ENCODE data around the gene CCDC88A.

CCDC88A gene

DNA sequence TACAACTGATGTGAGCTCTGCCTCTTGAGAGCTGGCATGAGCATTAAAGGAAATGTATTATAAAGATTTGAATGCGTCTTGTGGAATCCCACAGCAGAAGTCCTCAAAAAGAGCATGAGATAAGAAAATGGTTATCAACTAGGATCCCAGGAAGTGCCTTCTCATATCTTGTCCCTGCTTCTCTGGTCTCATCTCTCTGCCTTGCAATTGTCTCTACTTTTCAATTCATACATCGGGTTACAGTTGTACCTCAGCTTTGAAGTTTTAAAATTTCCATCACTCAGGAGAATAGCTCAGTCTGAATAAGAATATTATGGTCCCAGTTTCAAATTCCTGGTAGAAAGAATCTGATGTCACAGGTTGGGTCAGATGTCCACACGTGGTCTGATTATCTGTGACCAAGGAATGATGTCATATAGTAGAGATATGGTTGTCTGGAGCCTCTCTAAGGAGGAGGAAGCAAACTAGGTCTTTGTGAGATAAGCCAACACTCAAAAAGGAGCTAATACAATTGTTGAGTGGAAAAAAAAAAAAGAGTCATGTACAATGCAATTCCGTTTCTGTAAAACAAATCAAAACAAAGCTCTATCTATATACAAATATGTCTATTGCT, 21.7 kb upstream of the CCDC88A start:
- Histone ChIP-seq H3K9me3 (ENCODE audit: control insufficient read depth, low read length) (no peaks in the 10 kb centered on the region), H3K36me3 (ENCODE audit: control insufficient read depth, insufficient read depth, low read length) (no peaks in the 10 kb centered on the region), H3K4me3 (ENCODE audit: extremely low read depth, insufficient read depth, low read length, poor library complexity, severe bottlenecking) (no peak overlapping the region), H3K27ac (ENCODE audit: low read depth, low read length, severe bottlenecking) (no peak overlapping the region), H3K4me1 (ENCODE audit: control insufficient read depth, insufficient read depth, low read length, poor library complexity, severe bottlenecking) (no peaks in the 10 kb centered on the region)
- 93 to 100% methylated on average over 1 to 2 of the region's 4 CpGs for WGBS, 2 experiments (ENCODE audit: insufficient coverage in 2 of 2)

DNA sequence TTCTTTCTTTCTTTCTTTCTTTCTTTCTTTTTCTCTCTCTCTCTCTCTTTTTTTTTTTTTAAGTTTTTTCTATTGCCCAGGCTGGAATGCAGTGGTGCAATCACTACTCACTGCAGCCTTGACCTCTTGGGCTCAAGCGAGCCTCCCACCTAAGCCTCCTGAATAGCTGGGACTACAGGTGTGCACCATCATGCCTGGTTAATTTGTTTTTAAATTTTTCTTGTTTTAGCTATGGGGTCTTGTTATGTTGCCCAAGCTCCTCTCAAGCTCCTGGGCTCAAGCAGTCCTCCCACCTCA, 19.4 kb upstream of the CCDC88A start:
- WGBS, 2 experiments (ENCODE audit: insufficient coverage in 2 of 2) = 100% methylated on average over 1 of the region's 1 CpG; no CpG with 5 or more reads in 1 of the 2 experiments
- H3K27ac ChIP-seq (ENCODE audit: low read depth, low read length, severe bottlenecking) = no peak overlapping the region
- H3K4me1 ChIP-seq (ENCODE audit: control insufficient read depth, insufficient read depth, low read length, poor library complexity, severe bottlenecking) = no peaks in the 10 kb centered on the region

DNA sequence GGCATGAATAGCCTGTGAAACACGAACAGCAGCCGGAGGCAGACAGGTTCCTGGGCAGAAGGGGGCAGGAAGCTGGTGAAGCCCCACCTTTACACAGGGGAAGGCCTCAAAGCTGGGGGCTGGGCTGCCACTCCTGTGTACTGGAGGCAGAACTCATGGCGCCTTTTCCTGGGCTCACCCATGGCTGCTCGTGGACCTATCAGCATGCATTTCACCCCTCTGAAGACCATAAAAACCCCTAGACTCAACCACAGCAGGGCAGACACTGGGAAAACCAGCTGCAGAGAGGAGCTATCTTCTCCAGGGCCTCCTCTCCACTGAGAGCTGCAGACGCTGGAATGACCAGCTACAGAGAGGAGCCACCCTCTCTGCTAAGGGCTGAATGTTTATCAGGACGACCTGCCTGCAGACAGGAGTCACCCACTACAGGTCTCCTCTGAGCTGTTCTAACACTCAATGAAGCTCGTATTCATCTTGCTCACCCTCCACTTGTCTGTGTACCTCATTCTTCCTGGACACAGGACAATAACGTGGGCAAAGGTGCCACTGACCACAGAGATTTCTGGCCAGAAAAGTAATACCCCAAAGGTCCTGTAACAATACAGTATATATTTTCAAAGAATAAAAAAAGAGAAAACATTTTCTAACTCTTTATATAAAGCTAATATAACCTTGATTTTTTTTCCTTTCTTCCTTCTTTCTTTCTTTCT, 18.9 kb upstream of the CCDC88A start:
- H3K4me1 ChIP-seq (ENCODE audit: control insufficient read depth, insufficient read depth, low read length, poor library complexity, severe bottlenecking) = no peaks in the 10 kb centered on the region
- H3K9me3 ChIP-seq (ENCODE audit: control insufficient read depth, low read length) = no peaks in the 10 kb centered on the region
- H3K36me3 ChIP-seq (ENCODE audit: control insufficient read depth, insufficient read depth, low read length) = no peaks in the 10 kb centered on the region
- 80 to 93% methylated on average over 6 to 7 of the region's 8 CpGs for WGBS, 2 experiments (ENCODE audit: insufficient coverage in 2 of 2)
- H3K4me3 ChIP-seq (ENCODE audit: extremely low read depth, insufficient read depth, low read length, poor library complexity, severe bottlenecking) = no peak overlapping the region
- no peak overlapping the region for H3K27ac ChIP-seq (ENCODE audit: low read depth, low read length, severe bottlenecking)

More for the DNA sequence above, 19.4 kb upstream of the CCDC88A start:
- Histone ChIP-seq H3K4me3 (ENCODE audit: extremely low read depth, insufficient read depth, low read length, poor library complexity, severe bottlenecking) (no peak overlapping the region), H3K36me3 (ENCODE audit: control insufficient read depth, insufficient read depth, low read length) (no peaks in the 10 kb centered on the region), H3K9me3 (ENCODE audit: control insufficient read depth, low read length) (no peaks in the 10 kb centered on the region)

DNA sequence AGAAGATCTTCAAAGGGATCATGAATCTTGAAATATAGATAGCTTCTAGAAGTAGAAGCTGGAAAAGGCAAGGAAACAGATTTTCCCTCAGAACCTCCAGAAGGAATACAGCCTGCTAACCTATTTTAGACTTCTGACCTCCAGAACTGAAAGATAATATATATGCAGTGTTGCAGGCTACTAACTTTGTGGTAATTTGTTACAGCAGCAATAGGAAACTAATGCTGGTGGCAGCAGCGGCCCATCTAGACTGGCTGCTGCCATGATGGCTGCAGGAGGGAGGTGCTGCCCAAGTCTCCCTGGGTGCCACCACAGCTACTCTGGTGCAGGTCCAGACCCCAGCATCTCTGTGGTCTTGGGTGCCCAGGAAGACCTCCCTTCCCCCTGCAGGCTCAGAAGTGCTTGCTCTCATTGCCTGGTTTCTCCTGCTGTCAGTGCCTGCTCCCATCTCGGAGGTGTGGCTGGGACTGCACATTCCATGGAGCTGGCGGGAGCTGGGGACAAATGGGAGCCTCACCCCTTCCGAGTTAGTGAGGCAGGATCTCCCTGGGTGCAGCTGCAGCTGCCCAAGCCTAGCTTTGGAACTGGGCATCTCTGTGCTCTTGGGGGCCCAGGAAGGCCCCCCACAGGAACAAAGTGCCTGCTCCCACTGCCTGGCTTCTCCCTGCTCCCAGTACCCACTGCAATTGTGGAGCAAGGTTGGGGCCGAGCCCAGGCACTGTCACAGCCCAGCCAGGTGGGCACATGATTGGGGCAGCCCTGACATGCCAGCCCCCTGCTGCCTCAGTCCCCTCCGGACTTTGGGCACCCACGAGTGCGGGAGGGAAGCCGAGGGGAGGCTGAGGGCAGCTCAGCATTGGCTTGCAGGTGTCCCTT, 18.1 kb upstream of the CCDC88A start:
- WGBS, 2 experiments (ENCODE audit: insufficient coverage in 2 of 2) = 87 to 89% methylated on average over 6 to 9 of the region's 9 CpGs
- Histone ChIP-seq H3K27ac (ENCODE audit: low read depth, low read length, severe bottlenecking) (no peak overlapping the region), H3K4me3 (ENCODE audit: extremely low read depth, insufficient read depth, low read length, poor library complexity, severe bottlenecking) (no peak overlapping the region), H3K36me3 (ENCODE audit: control insufficient read depth, insufficient read depth, low read length) (no peaks in the 10 kb centered on the region), H3K9me3 (ENCODE audit: control insufficient read depth, low read length) (no peaks in the 10 kb centered on the region), H3K4me1 (ENCODE audit: control insufficient read depth, insufficient read depth, low read length, poor library complexity, severe bottlenecking) (no peaks in the 10 kb centered on the region)

DNA sequence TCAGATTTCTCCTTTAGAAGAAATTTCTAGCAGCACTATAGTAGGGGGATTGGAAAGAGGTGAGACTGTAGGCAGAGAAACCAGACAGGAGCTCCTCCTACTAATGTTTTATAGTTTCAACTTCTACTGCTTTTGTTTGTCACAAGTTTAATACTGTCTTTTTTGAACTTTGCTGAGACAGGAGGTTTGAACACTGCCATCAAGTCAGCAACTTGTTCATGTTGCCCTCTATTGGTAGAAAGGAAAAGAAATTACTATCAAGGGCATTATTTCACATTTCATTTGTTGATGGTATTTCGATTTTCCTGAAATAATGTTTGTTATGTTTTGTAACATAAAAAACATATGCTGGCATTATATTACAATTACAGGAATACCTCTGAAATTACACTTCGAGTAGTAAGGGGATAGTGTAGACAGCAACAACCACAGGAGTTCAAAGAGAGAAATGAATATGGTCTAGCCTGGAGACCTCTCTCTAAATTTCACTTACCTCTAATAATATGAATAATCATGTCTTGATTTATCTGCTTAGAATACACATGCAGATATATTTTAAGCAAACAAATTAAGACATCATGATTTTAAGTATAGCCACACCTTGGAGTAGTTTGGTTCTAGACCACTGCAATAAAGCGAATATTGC, 12.4 kb upstream of the CCDC88A start:
- H3K36me3 ChIP-seq (ENCODE audit: control insufficient read depth, insufficient read depth, low read length) = no peaks in the 10 kb centered on the region
- H3K9me3 ChIP-seq (ENCODE audit: control insufficient read depth, low read length) = no peaks in the 10 kb centered on the region
- H3K4me1 ChIP-seq (ENCODE audit: control insufficient read depth, insufficient read depth, low read length, poor library complexity, severe bottlenecking) = no peaks in the 10 kb centered on the region
- no peak overlapping the region for H3K4me3 ChIP-seq (ENCODE audit: extremely low read depth, insufficient read depth, low read length, poor library complexity, severe bottlenecking)
- H3K27ac ChIP-seq (ENCODE audit: low read depth, low read length, severe bottlenecking) = no peak overlapping the region
- WGBS, 2 experiments (ENCODE audit: insufficient coverage in 2 of 2) = no CpG with 5 or more reads among the region's 3 CpGs

DNA sequence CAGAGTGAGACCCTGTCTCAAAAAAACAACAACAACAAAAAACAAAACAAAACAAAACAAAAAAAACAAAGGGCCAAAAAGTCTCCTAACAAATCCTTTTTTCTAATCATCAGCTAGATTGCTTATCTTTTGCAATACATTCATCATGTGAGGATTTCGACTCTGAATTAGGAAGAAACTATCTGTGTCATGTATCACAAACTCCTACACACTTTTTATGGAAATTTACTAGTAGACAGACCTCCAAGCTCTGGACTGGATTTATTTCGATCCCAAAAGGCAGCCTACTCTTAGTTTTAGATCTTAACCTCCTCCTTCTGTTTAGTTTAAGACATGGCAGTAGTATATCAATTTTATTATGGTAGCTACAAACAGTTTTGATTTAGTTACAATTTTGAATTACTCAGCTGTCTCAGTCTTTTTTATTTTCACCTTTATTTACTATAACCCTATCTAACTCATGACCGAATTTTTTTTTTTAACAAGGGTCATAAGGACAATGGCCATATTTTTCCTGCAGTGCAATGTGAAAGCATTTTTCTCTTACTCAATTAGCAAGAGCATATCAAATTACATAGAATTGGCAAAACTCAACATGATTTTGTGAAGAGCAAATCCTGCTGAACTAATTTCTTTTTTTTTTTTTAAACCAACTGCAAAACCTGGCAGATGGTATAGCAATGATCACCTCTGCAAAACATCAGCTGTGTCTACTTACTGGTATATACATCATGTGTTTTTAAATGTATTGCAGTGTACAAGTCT, 10.7 kb upstream of the CCDC88A start:
- WGBS, 2 experiments (ENCODE audit: insufficient coverage in 2 of 2) = 73 to 77% methylated on average over 2 of the region's 3 CpGs
- H3K27ac ChIP-seq (ENCODE audit: low read depth, low read length, severe bottlenecking) = no peak overlapping the region
- H3K4me3 ChIP-seq (ENCODE audit: extremely low read depth, insufficient read depth, low read length, poor library complexity, severe bottlenecking) = no peak overlapping the region
- H3K9me3 ChIP-seq (ENCODE audit: control insufficient read depth, low read length) = no peaks in the 10 kb centered on the region
- H3K36me3 ChIP-seq (ENCODE audit: control insufficient read depth, insufficient read depth, low read length) = no peaks in the 10 kb centered on the region
- H3K4me1 ChIP-seq (ENCODE audit: control insufficient read depth, insufficient read depth, low read length, poor library complexity, severe bottlenecking) = no peaks in the 10 kb centered on the region

DNA sequence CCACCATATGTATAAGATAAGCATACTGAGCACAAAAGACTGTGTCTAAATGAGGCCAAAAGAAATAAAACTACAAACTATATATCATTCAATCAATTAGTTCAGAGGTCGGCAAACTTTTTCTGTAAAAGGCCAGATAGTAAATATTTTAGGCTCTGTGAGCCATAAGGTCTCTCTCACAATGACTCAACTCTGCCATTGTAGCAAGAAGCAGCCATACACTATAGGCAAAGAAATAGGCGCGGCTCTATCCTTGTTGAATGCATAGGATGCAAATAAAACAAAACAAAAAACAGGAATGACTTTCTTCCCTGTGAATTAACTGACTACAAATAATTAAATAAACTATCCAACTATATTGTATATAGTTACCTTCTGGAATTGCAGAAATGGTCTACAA, 8.6 kb upstream of the CCDC88A start:
- Histone ChIP-seq H3K27ac (ENCODE audit: low read depth, low read length, severe bottlenecking) (no peak overlapping the region), H3K4me1 (ENCODE audit: control insufficient read depth, insufficient read depth, low read length, poor library complexity, severe bottlenecking) (no peaks in the 10 kb centered on the region), H3K9me3 (ENCODE audit: control insufficient read depth, low read length) (no peaks in the 10 kb centered on the region), H3K36me3 (ENCODE audit: control insufficient read depth, insufficient read depth, low read length) (no peaks in the 10 kb centered on the region), H3K4me3 (ENCODE audit: extremely low read depth, insufficient read depth, low read length, poor library complexity, severe bottlenecking) (no peak overlapping the region)
- WGBS, 2 experiments (ENCODE audit: insufficient coverage in 2 of 2) = 80% methylated on average over 2 of the region's 3 CpGs; no CpG with 5 or more reads in 1 of the 2 experiments

DNA sequence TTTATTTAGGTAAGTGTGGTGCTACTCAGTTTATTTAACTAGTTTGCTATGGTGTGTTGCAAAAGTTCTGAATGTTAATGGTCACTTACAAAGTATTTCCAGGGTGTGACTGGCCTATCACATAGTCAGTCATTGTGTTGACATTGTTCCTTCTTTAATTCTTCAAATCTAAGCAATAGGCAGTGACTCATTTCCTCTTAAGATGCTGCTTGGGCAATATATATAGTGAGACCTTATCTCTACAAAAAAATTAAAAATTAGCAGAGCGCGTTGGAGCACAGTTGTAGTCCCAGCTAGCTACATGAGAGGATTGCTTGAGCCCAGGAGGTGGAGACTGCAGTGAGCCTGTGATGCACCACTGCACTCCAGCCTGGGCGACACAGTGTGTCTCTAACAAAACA, 5.8 kb upstream of the CCDC88A start:
- no peaks in the 10 kb centered on the region for H3K9me3 ChIP-seq (ENCODE audit: control insufficient read depth, low read length)
- no peak overlapping the region for H3K27ac ChIP-seq (ENCODE audit: low read depth, low read length, severe bottlenecking)
- H3K36me3 ChIP-seq (ENCODE audit: control insufficient read depth, insufficient read depth, low read length) = no peaks in the 10 kb centered on the region
- peaks cover 3% of the 10 kb centered on the region for H3K4me1 ChIP-seq (ENCODE audit: control insufficient read depth, insufficient read depth, low read length, poor library complexity, severe bottlenecking)
- 100% methylated on average over 1 of the region's 3 CpGs; no CpG with 5 or more reads in 1 of the 2 experiments for whole genome bisulfite sequencing, 2 experiments (ENCODE audit: insufficient coverage in 2 of 2)
- no peak overlapping the region for H3K4me3 ChIP-seq (ENCODE audit: extremely low read depth, insufficient read depth, low read length, poor library complexity, severe bottlenecking)

DNA sequence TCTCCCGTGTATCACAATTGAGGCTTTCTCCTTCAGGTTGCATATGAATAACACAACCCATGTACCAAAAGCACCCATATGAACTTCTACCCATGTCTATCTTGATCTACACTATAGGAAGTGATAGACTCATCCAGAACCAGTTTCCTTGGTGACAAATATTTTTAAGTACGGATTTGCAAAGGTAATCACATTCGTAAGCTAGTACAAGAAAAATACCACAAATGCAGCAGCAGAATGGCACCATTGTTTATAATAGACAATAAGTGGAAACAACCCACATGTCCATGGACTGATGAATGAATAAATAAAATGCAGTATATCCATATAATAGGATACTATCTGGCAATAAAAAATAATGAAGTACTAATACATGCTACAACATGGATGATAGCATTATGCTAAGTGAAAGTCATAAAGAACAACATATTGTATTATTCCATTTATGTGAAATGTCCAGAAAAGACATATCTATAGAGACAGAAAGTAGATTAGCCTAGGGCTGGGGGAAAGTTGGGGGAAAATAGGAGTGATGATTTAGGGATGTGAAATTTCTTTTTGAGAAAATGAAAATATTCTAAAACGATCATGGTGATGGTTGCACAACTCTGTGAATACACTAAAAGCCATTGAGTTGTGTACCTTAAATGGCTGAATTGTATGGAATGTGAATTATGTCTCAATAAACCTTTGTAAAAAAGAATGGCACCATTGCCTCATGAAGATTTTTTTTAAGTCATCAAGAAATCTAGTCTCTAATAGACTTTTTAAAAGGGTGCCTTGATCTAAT, 3.4 kb upstream of the CCDC88A start:
- H3K36me3 ChIP-seq (ENCODE audit: control insufficient read depth, insufficient read depth, low read length) = no peaks in the 10 kb centered on the region
- no peaks in the 10 kb centered on the region for H3K9me3 ChIP-seq (ENCODE audit: control insufficient read depth, low read length)
- 74 to 100% methylated on average over 1 to 2 of the region's 4 CpGs for WGBS, 2 experiments (ENCODE audit: insufficient coverage in 2 of 2)
- H3K27ac ChIP-seq (ENCODE audit: low read depth, low read length, severe bottlenecking) = no peak overlapping the region
- H3K4me3 ChIP-seq (ENCODE audit: extremely low read depth, insufficient read depth, low read length, poor library complexity, severe bottlenecking) = no peak overlapping the region
- peaks cover 5% of the 10 kb centered on the region for H3K4me1 ChIP-seq (ENCODE audit: control insufficient read depth, insufficient read depth, low read length, poor library complexity, severe bottlenecking)

Data from mesodermal cell (in vitro differentiated cells).